ENCODE results near the gene SCAMP3.
"Not testable (repeated sequence)": the region's sequence is repeated elsewhere in the genome, so short reads cannot be mapped to it uniquely, and the experiment has no call there.

- not testable (repeated sequence) for TF ChIP-seq CTCF (conservative IDR thresholded peaks at IDR 0.05; ENCODE audit: low read depth in 2 of 2); POLR2AphosphoS5 (IDR thresholded peaks at IDR 0.05; ENCODE audit: low read depth); EZH2 (IDR thresholded peaks at IDR 0.05; ENCODE audit: low read depth, unreplicated experiment); ZNF331 (CRISPR knock-in tag; IDR thresholded peaks at IDR 0.05; ENCODE audit: low read depth); EZH2phosphoT487 (IDR thresholded peaks at IDR 0.05; ENCODE audit: unreplicated experiment); JUNB (IDR thresholded peaks at IDR 0.05; ENCODE audit: unreplicated experiment)
Observed at GRCh38 chr1:155211381-155212050, 50.6 kb downstream of the SCAMP3 start.
